Measurements from ENCODE around the gene PACSIN1.
"Not testable (repeated sequence)": the region's sequence is repeated elsewhere in the genome, so short reads cannot be mapped to it uniquely, and the experiment has no call there.

PACSIN1 gene

GRCh38 chr6:34485321-34486060 is 19.6 kb downstream of the PACSIN1 start:
- DNase-seq: no peak

DNA sequence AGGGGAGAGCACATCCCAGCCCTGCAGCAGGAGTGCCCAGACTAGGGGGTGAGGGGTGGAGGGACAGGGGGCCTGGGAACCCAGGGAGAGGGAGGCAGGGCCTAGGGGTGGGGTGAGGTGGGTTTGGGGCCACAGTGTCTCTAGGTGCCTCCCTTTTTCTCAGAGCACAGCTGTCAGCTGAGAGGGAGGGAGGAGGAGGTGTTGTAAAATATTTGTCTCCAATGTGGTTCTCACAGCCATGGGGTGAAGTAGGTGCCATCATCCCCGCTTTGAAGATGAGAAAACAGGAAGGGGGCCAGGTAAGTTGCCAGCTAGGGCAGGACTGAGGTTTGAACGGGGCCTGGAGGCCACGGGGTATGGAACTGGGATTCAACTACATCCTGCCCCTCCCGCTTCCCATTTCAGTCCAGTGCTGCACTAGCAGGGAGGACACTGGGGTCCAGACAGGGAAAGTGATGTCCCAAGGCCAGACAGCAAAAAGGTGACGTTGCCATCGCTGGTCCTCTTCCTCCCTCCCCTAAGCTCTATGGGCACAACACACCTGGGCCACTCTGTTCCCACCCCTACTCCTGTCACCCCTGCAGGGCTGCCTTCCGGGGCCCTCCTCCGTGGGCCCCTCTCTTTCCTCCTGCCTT is 20.3 kb downstream of the PACSIN1 start:
- DNase-seq: no peak

- not testable (repeated sequence) for DNase-seq
These were observed 21.0 kb downstream of the PACSIN1 start for GRCh38 chr6:34486886-34487285.

GRCh38 chr6:34487536-34487935 is 21.7 kb downstream of the PACSIN1 start:
- DNase-seq: no peak

DNA sequence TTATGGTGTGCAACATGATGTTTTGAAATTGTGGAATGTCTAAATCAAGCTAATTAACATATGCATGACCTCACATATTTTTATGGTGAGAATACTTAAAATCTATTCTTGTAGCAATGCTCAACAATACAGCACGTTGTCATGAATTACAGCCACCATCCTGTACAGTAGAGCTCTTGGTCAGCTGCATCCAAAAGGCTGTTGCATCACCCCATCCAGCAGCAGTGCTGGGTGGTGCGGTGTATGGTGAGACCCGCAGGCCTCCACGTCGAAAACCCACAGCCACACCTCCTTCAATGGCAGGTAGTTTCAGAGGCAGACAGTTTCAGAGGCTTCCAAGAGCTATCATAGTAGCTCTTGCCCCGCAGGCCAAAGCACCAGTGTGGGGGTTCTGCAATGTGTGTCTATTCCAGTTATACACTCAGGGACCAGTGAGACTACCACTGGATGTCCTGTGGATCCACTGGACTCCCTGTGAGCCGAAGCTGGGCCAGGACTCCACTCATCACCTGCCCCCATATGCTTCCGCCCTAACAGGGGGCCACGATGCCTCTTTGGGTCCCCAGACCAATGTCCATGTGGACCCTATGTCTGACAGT is 23.4 kb downstream of the PACSIN1 start:
- DNase-seq: no peak

- DNase-seq: no peak
These were observed 24.7 kb downstream of the PACSIN1 start for GRCh38 chr6:34490390-34491090.

- peak in 1 of 2 donors; percentile 71 for DNase-seq
These were observed 25.2 kb downstream of the PACSIN1 start for GRCh38 chr6:34491091-34491430.

GRCh38 chr6:34493344-34493743 is 27.5 kb downstream of the PACSIN1 start:
- no peak for DNase-seq

GRCh38 chr6:34494973-34495372 is 29.1 kb downstream of the PACSIN1 start:
- no peak for DNase-seq

DNA sequence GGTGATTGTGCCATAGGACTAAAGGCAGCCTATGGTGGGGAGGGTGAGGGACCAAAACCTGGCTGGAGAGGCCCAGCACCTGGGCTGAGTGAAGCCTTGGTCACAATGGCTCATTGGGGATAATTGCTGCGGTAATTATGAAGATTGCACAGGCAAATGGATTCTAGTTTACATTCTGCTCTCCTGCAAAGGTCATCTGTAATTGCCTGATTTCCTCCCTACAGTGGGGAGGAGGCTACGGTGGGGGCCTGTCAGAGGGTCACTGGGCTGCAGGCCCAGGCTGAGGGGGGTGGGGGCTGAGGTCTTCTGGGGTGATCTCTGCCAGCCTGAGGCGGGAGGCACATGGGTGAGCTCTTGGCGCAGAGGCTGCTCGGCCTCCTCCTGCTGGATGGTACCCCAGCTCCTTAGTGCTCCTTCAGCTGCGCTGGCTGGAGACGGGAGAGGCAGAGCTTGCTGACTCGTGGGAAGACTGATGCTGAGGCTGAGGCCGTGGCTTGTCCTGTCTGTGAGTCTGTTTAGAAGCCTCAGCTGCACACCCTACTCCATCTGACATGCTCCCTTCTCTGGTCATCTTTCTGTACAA is 30.3 kb downstream of the PACSIN1 start:
- DNase-seq: no peak

- no peak for DNase-seq
These were observed 31.5 kb downstream of the PACSIN1 start for GRCh38 chr6:34497411-34497810.

- no peak for DNase-seq
These were observed 40.8 kb downstream of the PACSIN1 start for GRCh38 chr6:34506718-34507117.

DNA sequence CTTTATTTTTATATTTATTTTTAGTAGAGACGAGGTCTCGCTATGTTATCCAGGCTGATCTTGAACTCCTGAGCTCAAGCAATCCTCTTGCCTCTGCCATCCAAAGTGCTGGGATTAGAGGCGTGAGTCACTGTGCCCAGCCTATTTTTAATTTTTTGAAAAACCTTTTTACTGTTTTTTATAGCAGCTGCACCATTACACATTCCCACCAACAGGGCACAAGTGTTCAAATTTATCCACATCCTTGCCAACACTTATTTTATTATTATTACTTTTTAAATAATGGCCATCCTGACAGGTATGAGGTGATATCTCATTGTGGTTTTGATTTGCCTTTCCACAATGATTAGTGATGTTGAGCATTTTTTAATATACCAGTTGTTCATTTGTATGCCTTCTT is 42.5 kb downstream of the PACSIN1 start:
- DNase-seq: no peak

GRCh38 chr6:34509782-34510181 is 43.9 kb downstream of the PACSIN1 start:
- no peak for DNase-seq

DNA sequence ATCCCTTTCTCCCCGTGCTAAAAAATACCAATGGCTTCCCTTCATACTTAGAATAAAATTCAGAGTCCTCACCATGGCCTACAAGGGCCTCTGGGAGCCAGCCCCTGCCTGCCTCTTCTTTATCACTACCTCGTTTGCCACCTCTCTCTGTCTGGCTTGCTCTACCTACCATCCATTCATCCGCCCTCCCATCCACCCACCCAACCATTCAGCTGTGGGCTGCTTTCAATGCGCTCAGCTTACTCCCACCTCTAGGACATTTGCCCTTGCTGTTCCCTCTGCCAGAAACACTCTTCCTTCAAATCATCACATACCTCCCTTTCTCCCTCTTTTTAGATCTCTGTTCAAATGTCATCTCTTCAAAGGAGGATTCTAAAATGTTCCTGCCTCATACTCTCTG is 44.4 kb downstream of the PACSIN1 start:
- no peak for DNase-seq

GRCh38 chr6:34511214-34511914 is 45.5 kb downstream of the PACSIN1 start:
- DNase-seq: no peak

- DNase-seq: no peak
These were observed 46.2 kb downstream of the PACSIN1 start for GRCh38 chr6:34511915-34512737.

GRCh38 chr6:34512738-34513115 is 46.9 kb downstream of the PACSIN1 start:
- no peak for DNase-seq

GRCh38 chr6:34513646-34514045 is 47.8 kb downstream of the PACSIN1 start:
- no peak for DNase-seq

- no peak for DNase-seq
These were observed 48.2 kb downstream of the PACSIN1 start for GRCh38 chr6:34514112-34514511.

GRCh38 chr6:34514593-34515472 is 49.0 kb downstream of the PACSIN1 start:
- DNase-seq: no peak
